Activated naive CD8-positive, alpha-beta T cell (primary cell): Measurements from ENCODE around the gene CDK14.

ENCODE experiments used
- H3K27ac Mint-ChIP-seq: one replicate; pipeline ENCODE4 v1.8.0; 2021; ENCODE audit warnings: mixed read lengths
- H3K27me3 Mint-ChIP-seq: one replicate; pipeline ENCODE4 v1.8.0; 2021; ENCODE audit warnings: mixed read lengths
- H3K36me3 Mint-ChIP-seq: one replicate; pipeline ENCODE4 v1.8.0; 2021; ENCODE audit warnings: mixed read lengths
- H3K4me1 Mint-ChIP-seq: one replicate; pipeline ENCODE4 v1.8.0; 2021; ENCODE audit warnings: low read depth, mixed read lengths
- H3K4me3 Mint-ChIP-seq: one replicate; pipeline ENCODE4 v1.8.0; 2021; ENCODE audit warnings: mild to moderate bottlenecking, mixed read lengths
- H3K9me3 Mint-ChIP-seq: one replicate; pipeline ENCODE4 v1.8.0; 2021; ENCODE audit warnings: low read depth, mixed read lengths

Gene CDK14

DNA sequence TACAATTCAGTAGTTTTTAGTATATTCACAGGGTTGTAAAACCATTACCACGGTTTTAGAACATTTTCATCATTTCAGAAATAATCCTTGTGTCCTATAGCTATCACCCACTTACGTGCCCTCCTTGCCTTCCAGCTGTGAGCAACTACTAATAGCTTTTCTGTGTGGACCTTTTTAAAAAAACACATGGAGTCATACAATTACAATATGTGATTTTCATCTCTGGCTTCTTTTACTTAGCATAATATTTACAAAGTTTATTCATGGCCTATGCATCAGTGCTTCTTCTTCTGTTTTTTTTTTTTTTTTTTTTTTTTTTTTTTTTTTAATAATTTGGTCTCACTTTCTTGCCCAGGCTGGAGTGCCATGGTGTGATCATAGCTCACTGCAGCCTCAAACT lies 76.1 kb downstream of the CDK14 start:
- H3K9me3 Mint-ChIP-seq: no peaks in the 10 kb centered on the region
- no peaks in the 10 kb centered on the region for H3K36me3 Mint-ChIP-seq
- no peaks in the 10 kb centered on the region for H3K4me1 Mint-ChIP-seq
- no peak overlapping the region for H3K4me3 Mint-ChIP-seq
- peaks cover 2% of the 10 kb centered on the region for H3K27me3 Mint-ChIP-seq
- H3K27ac Mint-ChIP-seq: no peak overlapping the region

DNA sequence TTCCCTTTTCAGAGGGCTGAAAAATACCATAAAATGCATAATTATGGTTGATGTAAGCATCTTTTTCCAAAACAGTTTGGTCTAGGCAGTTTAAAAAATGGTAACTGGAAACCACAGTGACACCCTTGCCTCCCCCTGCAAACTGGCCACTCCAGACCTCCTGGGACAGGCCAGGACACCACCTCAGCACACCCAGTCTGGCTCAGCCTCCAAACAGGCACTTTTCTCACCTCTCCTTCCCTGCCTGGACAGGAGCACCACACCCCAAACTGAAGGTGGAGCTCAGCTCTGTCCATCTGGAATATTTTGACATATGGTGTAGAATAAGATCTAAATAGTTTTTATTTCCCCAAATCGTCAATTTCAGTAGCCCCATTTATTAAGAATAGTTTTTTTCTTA lies 78.5 kb downstream of the CDK14 start:
- H3K36me3 Mint-ChIP-seq: no peaks in the 10 kb centered on the region
- H3K4me3 Mint-ChIP-seq: no peak overlapping the region
- no peaks in the 10 kb centered on the region for H3K4me1 Mint-ChIP-seq
- H3K9me3 Mint-ChIP-seq: no peaks in the 10 kb centered on the region
- H3K27ac Mint-ChIP-seq: no peak overlapping the region
- H3K27me3 Mint-ChIP-seq: peaks cover 2% of the 10 kb centered on the region

DNA sequence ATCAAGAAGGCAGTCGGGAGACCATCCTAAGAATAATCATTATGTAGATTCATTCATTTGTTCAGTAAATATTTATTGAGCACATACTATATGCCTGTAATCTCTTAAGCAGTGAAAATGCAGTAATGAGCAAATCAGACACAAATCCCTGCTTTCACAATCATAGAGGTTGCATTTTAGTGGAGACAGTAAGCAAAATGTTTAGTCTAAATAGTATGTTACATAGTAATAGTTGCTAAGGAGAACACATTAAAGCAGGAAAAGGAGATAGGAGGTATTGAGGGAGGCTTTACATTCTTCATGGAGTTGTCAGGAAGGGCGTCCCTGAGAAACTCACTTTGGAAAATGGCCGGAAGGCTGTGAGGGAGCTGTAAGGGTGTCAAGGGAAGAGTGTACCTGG lies 79.9 kb downstream of the CDK14 start:
- Mint-ChIP-seq H3K9me3 (no peaks in the 10 kb centered on the region), H3K4me1 (no peaks in the 10 kb centered on the region), H3K4me3 (no peak overlapping the region), H3K27ac (no peak overlapping the region), H3K27me3 (peaks cover 2% of the 10 kb centered on the region), H3K36me3 (no peaks in the 10 kb centered on the region)

DNA sequence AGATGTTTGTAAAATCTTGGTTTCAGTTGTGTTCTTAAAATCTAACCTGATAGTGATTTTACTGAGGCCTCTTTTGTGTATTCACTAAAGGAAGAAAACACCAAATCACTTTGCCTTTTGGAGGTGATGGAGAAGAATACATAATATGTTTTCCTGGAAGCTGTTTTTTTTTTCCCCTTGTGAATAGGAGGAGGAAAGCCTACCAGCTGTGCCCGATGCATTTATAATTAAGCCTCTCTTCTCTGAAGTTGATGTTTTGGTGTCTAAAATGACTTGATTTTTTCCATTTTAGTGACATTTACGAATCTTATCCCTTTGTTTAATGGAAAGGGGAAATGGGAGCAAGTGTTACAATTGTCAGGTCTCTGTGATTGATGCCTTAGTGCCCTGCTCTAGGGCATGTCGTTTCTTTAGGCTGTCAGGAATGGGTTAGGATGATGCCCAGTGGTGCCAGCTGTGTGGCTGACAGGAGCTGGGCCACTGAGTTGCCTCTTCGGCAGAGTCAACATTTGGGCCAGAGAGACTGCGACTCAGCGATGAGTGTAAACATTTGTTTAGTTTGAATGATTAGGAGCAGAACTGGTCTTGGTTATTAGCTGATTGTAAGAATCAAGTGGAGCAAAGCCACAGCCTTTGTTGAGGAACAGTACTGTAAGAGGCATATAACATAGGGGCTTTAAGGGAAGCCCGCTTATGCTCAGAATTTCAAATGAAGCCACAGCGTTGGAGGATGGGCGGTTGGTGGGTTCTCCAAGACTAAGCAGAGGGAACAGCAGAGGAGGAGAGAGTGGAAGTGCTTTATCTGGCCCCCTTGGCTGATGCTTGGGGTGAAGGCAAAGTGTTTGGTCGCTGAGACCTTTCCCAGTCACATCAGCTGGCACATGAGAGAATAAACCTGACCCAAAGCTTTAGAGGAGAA lies 81.6 kb downstream of the CDK14 start:
- H3K27me3 Mint-ChIP-seq: peaks cover 2% of the 10 kb centered on the region
- no peaks in the 10 kb centered on the region for H3K4me1 Mint-ChIP-seq
- H3K4me3 Mint-ChIP-seq: no peak overlapping the region
- no peaks in the 10 kb centered on the region for H3K36me3 Mint-ChIP-seq
- H3K9me3 Mint-ChIP-seq: no peaks in the 10 kb centered on the region
- no peak overlapping the region for H3K27ac Mint-ChIP-seq

DNA sequence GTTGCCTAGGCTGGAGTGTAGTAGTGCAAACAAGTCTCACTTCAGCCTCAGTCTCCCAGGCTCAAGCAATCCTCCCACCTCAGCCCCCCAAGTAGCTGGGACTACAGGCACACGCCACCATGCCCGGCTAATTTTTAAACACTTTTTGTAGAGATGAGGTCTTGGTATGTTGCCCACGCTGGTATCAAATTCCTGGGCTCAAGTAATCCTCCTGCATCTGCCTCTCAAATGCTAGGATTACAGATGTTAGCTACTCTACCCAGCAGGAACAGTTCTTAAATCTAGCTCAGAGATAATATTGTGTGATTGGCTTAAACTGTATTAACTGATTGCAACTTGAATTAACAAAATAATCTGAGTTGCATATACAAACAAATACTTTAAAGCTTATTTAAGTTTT lies 82.9 kb downstream of the CDK14 start:
- no peak overlapping the region for H3K4me3 Mint-ChIP-seq
- peaks cover 2% of the 10 kb centered on the region for H3K27me3 Mint-ChIP-seq
- no peaks in the 10 kb centered on the region for H3K9me3 Mint-ChIP-seq
- H3K36me3 Mint-ChIP-seq: no peaks in the 10 kb centered on the region
- no peak overlapping the region for H3K27ac Mint-ChIP-seq
- no peaks in the 10 kb centered on the region for H3K4me1 Mint-ChIP-seq

DNA sequence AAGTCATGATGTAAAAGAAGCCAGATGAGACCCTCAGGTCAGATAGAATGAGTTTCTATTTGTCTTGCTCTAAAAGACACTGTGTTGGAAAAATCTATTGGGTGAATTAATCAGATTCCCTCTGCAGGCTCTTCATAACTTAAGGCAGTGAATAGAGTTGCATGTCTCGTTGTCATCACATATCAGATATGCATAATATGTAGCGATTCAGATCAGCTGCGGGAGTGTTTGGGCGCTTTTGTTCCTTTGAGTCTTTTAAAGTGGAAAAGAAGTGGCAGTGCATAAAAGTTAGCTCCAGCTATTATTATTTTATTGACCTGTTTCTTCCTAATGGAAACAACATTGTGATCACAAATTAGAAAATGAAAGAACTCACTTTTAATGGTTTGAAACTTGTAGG lies 84.4 kb downstream of the CDK14 start:
- Mint-ChIP-seq H3K36me3 (no peaks in the 10 kb centered on the region), H3K27ac (no peak overlapping the region), H3K4me1 (no peaks in the 10 kb centered on the region), H3K4me3 (no peak overlapping the region), H3K9me3 (no peaks in the 10 kb centered on the region), H3K27me3 (peaks cover 2% of the 10 kb centered on the region)

DNA sequence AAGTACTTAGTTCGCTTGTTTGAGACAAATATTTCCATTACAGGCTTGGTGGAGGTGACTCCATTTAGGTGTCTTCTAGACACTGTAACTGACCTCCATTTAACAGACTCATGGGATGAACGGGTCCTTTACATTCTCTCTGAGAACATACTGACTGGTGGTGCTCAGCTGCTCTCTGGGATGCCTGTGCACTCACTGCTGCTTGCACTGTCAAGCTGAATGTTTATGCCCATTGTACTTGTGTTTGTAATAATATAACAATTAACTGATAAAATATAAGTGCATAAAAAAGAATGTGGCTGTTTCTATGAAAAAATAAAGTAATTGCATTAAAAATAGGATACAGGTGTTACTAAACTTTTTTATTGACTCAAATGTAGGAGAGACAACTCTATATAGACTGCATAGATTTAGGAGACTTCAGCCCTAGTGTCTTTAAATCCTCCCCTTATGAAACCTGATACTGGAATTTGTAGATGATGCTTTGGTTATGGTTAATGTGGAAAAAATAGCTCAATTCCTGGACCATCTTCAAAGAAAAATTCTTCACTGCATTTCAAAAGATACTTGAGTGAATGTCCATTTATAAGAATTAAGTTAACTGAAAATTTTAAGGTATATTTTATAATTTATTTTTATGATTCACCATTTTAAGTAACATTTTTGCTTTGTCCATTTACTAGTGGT lies 85.4 kb downstream of the CDK14 start:
- no peak overlapping the region for H3K4me3 Mint-ChIP-seq

DNA sequence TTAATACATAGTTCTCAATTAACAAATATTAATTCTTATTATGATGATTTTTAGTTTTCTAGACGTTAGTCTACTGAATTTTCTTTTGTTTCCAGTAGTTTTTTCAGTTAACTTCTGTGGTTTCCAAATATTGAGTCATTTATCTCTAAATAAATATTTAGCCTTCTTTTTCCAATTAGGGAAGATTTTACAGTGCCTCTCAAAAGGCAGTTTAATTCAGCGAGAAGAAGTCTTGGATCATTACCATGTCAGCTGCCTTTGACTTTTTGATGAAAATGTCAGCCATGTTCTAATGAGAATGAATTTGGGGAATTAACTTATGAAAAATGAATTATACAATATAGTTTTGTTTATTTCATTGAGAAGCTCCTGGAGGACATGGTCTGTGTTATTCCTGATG lies 90.0 kb downstream of the CDK14 start:
- Mint-ChIP-seq H3K36me3 (no peaks in the 10 kb centered on the region), H3K4me1 (no peaks in the 10 kb centered on the region), H3K4me3 (no peak overlapping the region), H3K27ac (no peak overlapping the region), H3K9me3 (no peaks in the 10 kb centered on the region), H3K27me3 (no peaks in the 10 kb centered on the region)

More for the DNA sequence above, 85.4 kb downstream of the CDK14 start:
- H3K4me1 Mint-ChIP-seq: no peaks in the 10 kb centered on the region
- H3K9me3 Mint-ChIP-seq: no peaks in the 10 kb centered on the region
- no peaks in the 10 kb centered on the region for H3K36me3 Mint-ChIP-seq
- no peak overlapping the region for H3K27ac Mint-ChIP-seq
- H3K27me3 Mint-ChIP-seq: no peaks in the 10 kb centered on the region

DNA sequence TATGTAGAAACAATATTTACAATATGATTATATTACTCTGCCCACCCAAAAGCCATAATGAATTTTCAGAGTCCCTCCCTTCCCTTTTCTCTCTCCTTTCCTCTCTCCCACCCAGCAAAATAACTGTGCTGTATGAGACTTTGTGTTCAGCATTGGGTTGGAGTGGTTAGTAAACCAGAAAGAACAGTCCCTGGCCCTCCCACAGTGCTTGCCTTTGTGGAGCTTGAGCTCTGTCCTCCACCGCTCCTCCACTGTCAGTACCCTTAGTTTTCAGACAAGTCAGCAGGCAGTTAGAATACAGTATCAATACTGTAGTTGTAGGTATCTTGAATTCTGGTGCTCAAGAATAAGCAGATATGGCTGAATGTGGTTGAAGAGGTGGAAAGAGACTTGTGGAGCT lies 92.7 kb downstream of the CDK14 start:
- Mint-ChIP-seq H3K4me1 (no peaks in the 10 kb centered on the region), H3K4me3 (no peak overlapping the region), H3K27me3 (no peaks in the 10 kb centered on the region), H3K36me3 (no peaks in the 10 kb centered on the region), H3K27ac (no peak overlapping the region), H3K9me3 (no peaks in the 10 kb centered on the region)

DNA sequence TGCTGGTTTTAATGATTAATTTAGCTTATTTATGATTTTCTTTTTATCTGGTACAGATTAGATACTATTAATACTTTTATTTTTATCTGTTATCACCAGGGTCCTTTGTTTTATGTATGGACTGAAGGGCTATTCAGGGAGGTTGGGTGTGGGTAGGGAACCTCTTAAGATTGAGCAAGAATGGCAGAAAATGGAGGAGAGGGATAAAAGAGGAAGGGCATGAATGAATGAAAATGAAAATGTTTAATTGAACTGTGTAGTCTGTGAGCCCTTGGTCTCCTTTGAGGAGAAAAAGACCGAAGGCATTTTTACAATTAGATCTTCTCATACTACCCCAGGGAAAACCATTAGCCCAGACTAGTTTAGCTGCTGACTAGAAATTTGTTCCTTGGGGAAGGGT lies 93.1 kb downstream of the CDK14 start:
- H3K4me1 Mint-ChIP-seq: no peaks in the 10 kb centered on the region
- no peaks in the 10 kb centered on the region for H3K9me3 Mint-ChIP-seq
- no peak overlapping the region for H3K4me3 Mint-ChIP-seq
- no peaks in the 10 kb centered on the region for H3K36me3 Mint-ChIP-seq
- H3K27me3 Mint-ChIP-seq: no peaks in the 10 kb centered on the region
- no peak overlapping the region for H3K27ac Mint-ChIP-seq

DNA sequence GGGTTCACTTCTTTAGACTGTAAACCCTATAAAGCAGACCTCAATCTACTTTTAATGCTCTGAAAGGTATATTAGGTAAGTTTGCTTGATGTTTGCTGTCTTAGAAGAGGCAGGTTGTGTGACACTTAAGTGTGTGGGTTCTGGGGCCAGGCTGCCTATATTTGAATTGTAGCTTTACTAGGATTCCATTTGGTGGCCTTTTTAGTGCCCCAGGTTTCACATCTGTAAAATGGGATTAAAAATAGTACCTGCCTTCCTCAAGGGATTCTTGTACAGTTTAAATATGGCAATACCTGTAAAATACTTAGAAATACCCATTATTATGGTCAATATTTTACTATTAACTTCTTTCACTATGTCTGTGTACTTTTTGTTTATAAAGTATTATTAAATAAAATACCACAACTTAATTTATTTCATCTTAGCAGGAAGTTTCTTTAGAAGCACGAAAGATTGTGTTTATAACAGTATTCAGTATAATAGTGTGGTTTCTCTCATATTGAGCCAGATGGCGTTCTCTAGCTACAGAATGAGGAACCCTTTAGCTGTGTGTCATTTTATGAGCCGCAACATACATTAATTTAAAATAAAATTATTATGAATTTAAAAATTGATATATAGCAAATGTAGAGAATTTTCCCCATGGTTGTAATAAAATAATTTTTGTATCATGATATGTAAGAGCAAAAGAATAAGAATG lies 94.2 kb downstream of the CDK14 start:
- H3K36me3 Mint-ChIP-seq: no peaks in the 10 kb centered on the region
- H3K27ac Mint-ChIP-seq: no peak overlapping the region
- H3K27me3 Mint-ChIP-seq: peaks cover under 1% of the 10 kb centered on the region
- no peaks in the 10 kb centered on the region for H3K4me1 Mint-ChIP-seq
- H3K9me3 Mint-ChIP-seq: no peaks in the 10 kb centered on the region
- H3K4me3 Mint-ChIP-seq: no peak overlapping the region

DNA sequence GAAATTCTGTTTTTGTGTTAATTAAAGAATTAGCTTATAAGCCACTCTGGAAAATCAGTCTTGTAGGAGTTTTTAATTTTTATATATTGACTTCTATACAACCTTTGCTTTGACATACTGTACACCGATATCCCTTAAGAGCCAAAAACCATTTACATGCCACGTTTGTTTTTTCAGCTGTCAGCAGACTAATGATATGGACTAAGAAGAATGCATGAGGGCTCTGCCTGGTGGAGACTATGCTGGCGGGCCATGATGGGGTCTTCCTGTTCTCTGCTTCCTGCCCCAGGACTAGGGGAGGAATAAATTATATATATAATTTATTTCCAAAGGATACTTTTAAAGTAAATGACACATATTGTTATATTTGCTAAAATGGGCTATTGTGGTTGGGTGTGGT lies 96.3 kb downstream of the CDK14 start:
- H3K4me1 Mint-ChIP-seq: no peaks in the 10 kb centered on the region
- no peak overlapping the region for H3K4me3 Mint-ChIP-seq
- H3K27me3 Mint-ChIP-seq: peaks cover 3% of the 10 kb centered on the region
- no peaks in the 10 kb centered on the region for H3K9me3 Mint-ChIP-seq
- H3K36me3 Mint-ChIP-seq: no peaks in the 10 kb centered on the region
- no peak overlapping the region for H3K27ac Mint-ChIP-seq

DNA sequence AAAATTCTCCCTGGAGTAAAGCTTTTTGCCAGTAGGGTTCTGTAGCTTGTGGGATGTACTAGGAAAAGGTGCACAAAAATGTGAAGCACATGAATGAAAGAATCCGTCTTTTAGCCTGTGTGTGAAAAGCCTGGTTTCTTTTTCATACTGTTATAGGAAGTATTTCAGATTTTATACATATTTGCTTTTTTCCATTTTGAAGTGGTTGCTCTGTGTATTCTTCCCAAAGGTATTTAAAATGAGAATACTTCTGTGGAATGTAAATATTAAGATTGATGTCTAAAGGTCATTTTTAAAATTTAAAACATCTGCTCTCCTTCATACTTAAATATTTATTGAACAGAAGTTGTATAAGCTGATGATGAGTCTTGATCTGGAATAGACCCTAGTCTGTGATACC lies 96.8 kb downstream of the CDK14 start:
- no peaks in the 10 kb centered on the region for H3K9me3 Mint-ChIP-seq
- H3K4me1 Mint-ChIP-seq: no peaks in the 10 kb centered on the region
- peaks cover 3% of the 10 kb centered on the region for H3K27me3 Mint-ChIP-seq
- no peak overlapping the region for H3K4me3 Mint-ChIP-seq
- no peaks in the 10 kb centered on the region for H3K36me3 Mint-ChIP-seq
- no peak overlapping the region for H3K27ac Mint-ChIP-seq

DNA sequence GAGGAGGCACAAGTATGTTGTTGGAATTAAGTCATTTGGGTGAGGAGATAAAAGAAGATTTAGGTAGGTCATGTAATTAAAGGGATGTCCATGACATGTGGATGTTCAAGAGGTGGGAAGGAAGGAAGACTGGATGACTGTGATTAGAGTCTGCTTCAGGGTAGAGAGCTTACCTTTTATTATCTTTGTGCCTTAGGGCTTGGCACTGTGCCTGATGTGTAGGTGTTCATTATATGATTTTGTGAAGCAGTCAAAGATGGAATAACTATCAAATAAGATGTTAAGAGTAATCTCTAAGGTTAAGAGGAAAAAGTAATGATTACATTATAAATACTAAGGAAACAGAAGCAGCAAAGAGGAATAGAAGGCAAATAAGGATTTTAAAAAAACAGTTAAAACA lies 97.8 kb downstream of the CDK14 start:
- Mint-ChIP-seq H3K4me1 (no peaks in the 10 kb centered on the region), H3K4me3 (no peak overlapping the region), H3K36me3 (no peaks in the 10 kb centered on the region), H3K27ac (no peak overlapping the region), H3K27me3 (peaks cover 3% of the 10 kb centered on the region), H3K9me3 (no peaks in the 10 kb centered on the region)

DNA sequence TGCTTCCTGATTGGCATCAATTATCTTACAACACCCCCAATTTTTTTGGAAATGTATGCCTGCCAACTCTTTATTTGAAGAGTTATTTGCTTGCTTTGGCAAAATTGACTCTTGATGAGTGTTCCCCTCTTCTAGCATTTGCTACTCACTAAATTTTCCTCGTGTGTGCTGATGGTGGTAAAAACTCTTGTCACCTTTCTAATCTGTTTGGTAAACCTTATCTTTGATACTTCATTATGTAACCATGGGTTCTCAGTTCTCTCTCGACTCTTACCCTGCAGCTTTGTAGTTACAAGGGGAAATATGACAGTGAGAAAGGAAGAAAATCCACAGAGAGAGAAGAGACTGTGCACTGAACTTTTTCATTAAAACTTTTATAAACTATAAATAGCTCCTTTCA lies 102.5 kb downstream of the CDK14 start:
- H3K36me3 Mint-ChIP-seq: no peaks in the 10 kb centered on the region
- H3K4me1 Mint-ChIP-seq: peaks cover 2% of the 10 kb centered on the region
- H3K4me3 Mint-ChIP-seq: no peak overlapping the region
- peaks cover 3% of the 10 kb centered on the region for H3K27me3 Mint-ChIP-seq
- no peak overlapping the region for H3K27ac Mint-ChIP-seq
- H3K9me3 Mint-ChIP-seq: no peaks in the 10 kb centered on the region
